ENCODE results near the gene SWT1. TPM values are rescaled to one million over a fixed set of nuclear protein-coding genes. Genes with fewer than 3 reads are reported as not detected.
A peak's percentile ranks its signal among the peaks of the same experiment; 100 is the strongest.

Gene SWT1
- total RNA-seq, 1 experiment from 2014 or later: 2.7 TPM

DNA sequence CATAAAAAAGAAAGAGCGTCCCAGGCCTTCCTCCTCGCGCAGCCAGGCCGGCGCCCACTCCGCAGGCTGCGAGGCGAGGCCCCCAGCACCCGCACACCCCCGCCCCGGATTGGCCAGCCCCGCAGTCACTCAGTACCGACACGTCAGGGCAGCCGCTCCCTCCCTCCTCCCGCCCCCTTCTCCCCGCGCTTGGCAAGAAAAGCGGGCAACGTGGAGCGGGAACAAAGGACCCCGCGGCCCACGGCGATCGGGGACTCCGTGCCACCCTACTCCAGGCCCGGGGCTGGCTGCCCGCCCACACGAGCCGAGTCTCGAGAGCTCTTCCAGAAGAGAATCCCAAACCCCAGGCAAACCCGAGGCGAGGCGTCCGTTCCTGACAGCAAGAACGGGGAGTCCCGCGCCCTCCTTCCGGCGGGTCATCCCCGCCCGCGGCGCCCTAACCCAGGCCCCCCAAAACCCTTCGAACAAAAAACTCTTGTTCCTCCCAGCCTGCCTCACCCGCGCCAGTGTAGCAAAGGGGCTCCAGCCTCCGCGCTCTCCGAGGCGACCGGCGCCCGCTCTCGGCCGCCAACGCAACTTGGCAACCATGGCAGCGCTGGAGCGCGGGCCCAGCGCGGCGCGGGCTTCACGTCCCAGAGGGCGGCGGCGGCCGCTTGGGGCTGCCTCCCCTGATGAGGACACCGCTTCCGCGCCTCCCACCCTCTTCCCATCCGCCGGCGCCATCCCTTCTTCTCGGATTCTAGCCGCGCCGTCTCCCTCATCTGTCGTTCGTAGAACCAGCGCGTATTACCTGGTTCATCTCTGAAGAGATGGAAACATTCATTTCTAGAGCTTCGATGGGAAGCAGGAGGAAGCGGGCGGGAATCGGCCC, 159.4 kb downstream of the SWT1 start:
- H3K9me3 Mint-ChIP-seq (ENCODE audit: unreplicated experiment): no peaks in the 10 kb centered on the region
- H3K9me3 ChIP-seq: no peaks in the 10 kb centered on the region
- peaks cover 21% of the 10 kb centered on the region; the same call in 1 of the 2 replicates for H3K4me1 ChIP-seq
- peak; percentile 93 to 96 for DNase-seq
- no TSS peak for BruUV-seq (replicated peaks)
- peak overlapping the region; percentile 93 for H3K4me3 Mint-ChIP-seq (ENCODE audit: unreplicated experiment)
- ChIA-PET CTCF (interaction anchor here (0.6 to 2.4 kb wide), 16 partner anchors 23 to 511 kb away, joined by 3 to 17 read pairs (median 6); no protein-coding TSS in a partner anchor), POLR2A (interaction anchor here (0.6 to 1.4 kb wide), 9 partner anchors 33 to 330 kb away, joined by 3 to 13 read pairs (median 5); partner anchors contain the start of gene SWT1)
- TF ChIP-seq, protein P1, sequence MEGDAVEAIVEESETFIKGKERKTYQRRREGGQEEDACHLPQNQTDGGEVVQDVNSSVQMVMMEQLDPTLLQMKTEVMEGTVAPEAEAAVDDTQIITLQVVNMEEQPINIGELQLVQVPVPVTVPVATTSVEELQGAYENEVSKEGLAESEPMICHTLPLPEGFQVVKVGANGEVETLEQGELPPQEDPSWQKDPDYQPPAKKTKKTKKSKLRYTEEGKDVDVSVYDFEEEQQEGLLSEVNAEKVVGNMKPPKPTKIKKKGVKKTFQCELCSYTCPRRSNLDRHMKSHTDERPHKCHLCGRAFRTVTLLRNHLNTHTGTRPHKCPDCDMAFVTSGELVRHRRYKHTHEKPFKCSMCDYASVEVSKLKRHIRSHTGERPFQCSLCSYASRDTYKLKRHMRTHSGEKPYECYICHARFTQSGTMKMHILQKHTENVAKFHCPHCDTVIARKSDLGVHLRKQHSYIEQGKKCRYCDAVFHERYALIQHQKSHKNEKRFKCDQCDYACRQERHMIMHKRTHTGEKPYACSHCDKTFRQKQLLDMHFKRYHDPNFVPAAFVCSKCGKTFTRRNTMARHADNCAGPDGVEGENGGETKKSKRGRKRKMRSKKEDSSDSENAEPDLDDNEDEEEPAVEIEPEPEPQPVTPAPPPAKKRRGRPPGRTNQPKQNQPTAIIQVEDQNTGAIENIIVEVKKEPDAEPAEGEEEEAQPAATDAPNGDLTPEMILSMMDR (IDR thresholded peaks at IDR 0.05; ENCODE audit: insufficient read depth in 1 of 2, low read depth in 1 of 2, low read length in 1 of 2, severe bottlenecking in 1 of 2, unreplicated experiment in 1 of 2): no peak
- no peaks in the 10 kb centered on the region for H3K27me3 ChIP-seq (replicated peaks; ENCODE audit: control insufficient read depth, insufficient read depth, low read length)
- H3K36me3 ChIP-seq (ENCODE audit: control insufficient read depth, insufficient read depth, low read length): no peaks in the 10 kb centered on the region
- intact Hi-C loops (cut with micrococcal nuclease; ENCODE audit: unreplicated experiment): loop anchor here (1.0 to 10.0 kb wide), 8 partner anchors 86 to 365 kb away; partner anchors contain the start of genes SWT1 and TRMT1L
- H3K4me3 ChIP-seq (ENCODE audit: low read depth, low read length): peak overlapping the region; percentile 97
- H3K27me3 Mint-ChIP-seq (ENCODE audit: insufficient read depth, unreplicated experiment): no peaks in the 10 kb centered on the region
- peaks cover 17% of the 10 kb centered on the region for H3K4me1 Mint-ChIP-seq (ENCODE audit: low read depth, unreplicated experiment)
- peak overlapping the region; percentile 98 for H3K27ac Mint-ChIP-seq (ENCODE audit: unreplicated experiment)
- H3K36me3 Mint-ChIP-seq (ENCODE audit: insufficient read depth, unreplicated experiment): peaks cover 34% of the 10 kb centered on the region

DNA sequence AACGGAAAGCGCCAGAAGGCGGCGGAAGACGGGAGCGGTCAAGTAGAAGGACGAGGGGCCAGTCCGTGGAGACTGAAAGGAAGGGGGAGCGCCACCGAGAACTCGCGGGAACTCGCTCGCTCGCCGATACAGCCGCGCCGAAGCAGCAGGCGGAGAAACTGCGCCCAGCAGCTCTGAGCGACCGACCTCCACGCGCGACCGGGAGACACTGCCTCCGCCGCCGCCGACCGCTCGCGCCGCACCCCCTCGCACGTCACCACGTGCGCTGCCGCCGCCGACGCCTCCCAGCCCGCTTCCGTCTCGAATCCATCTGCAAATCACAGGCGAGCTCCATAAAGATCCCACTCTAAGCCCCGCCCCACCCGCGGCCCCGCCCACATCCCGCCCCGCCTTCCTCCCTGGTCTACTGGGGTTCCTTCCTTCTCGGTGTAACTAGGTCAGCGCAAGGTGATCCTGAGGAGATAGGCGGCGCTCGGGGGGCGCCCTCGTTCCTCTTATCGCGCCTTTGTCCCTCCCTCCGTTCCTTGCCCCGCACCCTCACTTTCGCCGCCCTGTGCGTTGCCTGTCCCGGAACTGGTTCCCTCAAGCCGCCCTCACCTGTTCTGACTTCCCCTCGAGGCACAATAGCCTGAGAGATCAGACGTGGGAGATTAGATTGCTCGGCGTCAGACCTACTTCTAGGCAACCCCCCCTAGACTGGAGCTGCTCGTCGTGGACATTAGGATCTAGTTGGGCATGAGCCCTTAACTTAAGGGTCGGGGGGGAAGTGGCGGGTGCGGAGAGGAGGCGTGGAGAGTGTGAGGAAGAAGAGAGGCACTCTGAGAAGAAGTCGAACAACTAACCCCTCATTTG, 160.3 kb downstream of the SWT1 start, which contains the start of gene IVNS1ABP:
TSS of gene IVNS1ABP (minus strand) at position 210 of the 852 bp plus-strand sequence. CDS start 7,750 bp downstream, outside the sequence.
- TF ChIP-seq, protein P1 (IDR thresholded peaks at IDR 0.05; ENCODE audit: insufficient read depth in 1 of 2, low read depth in 1 of 2, low read length in 1 of 2, severe bottlenecking in 1 of 2, unreplicated experiment in 1 of 2): peak in 1 of 2 experiments; percentile 66
- H3K9me3 Mint-ChIP-seq (ENCODE audit: unreplicated experiment): no peaks in the 10 kb centered on the region
- no TSS peak for BruUV-seq (replicated peaks)
- H3K36me3 Mint-ChIP-seq (ENCODE audit: insufficient read depth, unreplicated experiment): peaks cover 26% of the 10 kb centered on the region
- H3K27ac Mint-ChIP-seq (ENCODE audit: unreplicated experiment): peak within 1 kb of the TSS; percentile 98
- Histone ChIP-seq H3K27me3 (replicated peaks; ENCODE audit: control insufficient read depth, insufficient read depth, low read length) (no peaks in the 10 kb centered on the region), H3K4me1 (peaks cover 21% of the 10 kb centered on the region; the same call in 1 of the 2 replicates), H3K36me3 (ENCODE audit: control insufficient read depth, insufficient read depth, low read length) (no peaks in the 10 kb centered on the region), H3K9me3 (no peaks in the 10 kb centered on the region), H3K4me3 (ENCODE audit: low read depth, low read length) (peak within 1 kb of the TSS; percentile 97)
- peak within 1 kb of the TSS; percentile 93 for H3K4me3 Mint-ChIP-seq (ENCODE audit: unreplicated experiment)
- H3K27me3 Mint-ChIP-seq (ENCODE audit: insufficient read depth, unreplicated experiment): no peaks in the 10 kb centered on the region
- peak; percentile 95 to 98 for DNase-seq
- CTCF ChIA-PET: interaction anchor here (0.6 to 2.4 kb wide), 16 partner anchors 23 to 512 kb away, joined by 3 to 17 read pairs (median 6); no protein-coding TSS in a partner anchor
- peaks cover 12% of the 10 kb centered on the region for H3K4me1 Mint-ChIP-seq (ENCODE audit: low read depth, unreplicated experiment)
- intact Hi-C loops (cut with micrococcal nuclease; ENCODE audit: unreplicated experiment): loop anchor here (1.0 to 10.0 kb wide), 8 partner anchors 85 to 364 kb away; partner anchors contain the start of genes SWT1 and TRMT1L
- POLR2A ChIA-PET: interaction anchor here (0.6 to 1.4 kb wide), 9 partner anchors 32 to 339 kb away, joined by 3 to 13 read pairs (median 5); partner anchors contain the start of gene SWT1

All from Caco-2 (cell line).